ACC112 (cell line): ENCODE results near the gene EIF5AL1.
"Not testable (repeated sequence)": the region's sequence is repeated elsewhere in the genome, so short reads cannot be mapped to it uniquely, and the experiment has no call there.

Experiments
- H2AFZ ChIP-seq: fragments of 200-600 bp; sonication (generic); one replicate; pipeline ENCODE4 v1.6.0; 2017; ENCODE audit warnings: antibody characterized with exemption, low read length; ENCODE audit not compliant: unreplicated experiment
- H3K27ac ChIP-seq: fragments of 200-600 bp; sonication (generic); 2 replicates; pipeline ENCODE4 v1.5.1; 2014; ENCODE audit warnings: low read depth, mild to moderate bottlenecking, antibody characterized with exemption, low read length, moderate library complexity
- H3K27me3 ChIP-seq: fragments of 200-600 bp; sonication (generic); 2 replicates; pipeline ENCODE4 v1.6.1; 2014; ENCODE audit warnings: mild to moderate bottlenecking, antibody characterized with exemption, low read length, moderate library complexity, mixed read lengths; ENCODE audit not compliant: insufficient read depth
- H3K36me3 ChIP-seq: fragments of 200-600 bp; sonication (generic); 2 replicates; pipeline ENCODE4 v1.6.1; 2016; ENCODE audit warnings: mild to moderate bottlenecking, antibody characterized with exemption, low read length, moderate library complexity, mixed read lengths; ENCODE audit not compliant: insufficient read depth
- H3K4me1 ChIP-seq: fragments of 200-600 bp; sonication (generic); one replicate; pipeline ENCODE4 v1.6.1; 2016; ENCODE audit warnings: low read length, mixed read lengths; ENCODE audit not compliant: insufficient read depth, unreplicated experiment, control insufficient read depth
- H3K4me3 ChIP-seq: fragments of 200-600 bp; sonication (generic); 2 replicates; pipeline ENCODE4 v1.5.1; 2014; ENCODE audit warnings: mild to moderate bottlenecking, low read depth, low read length
- H3K79me2 ChIP-seq: fragments of 200-600 bp; sonication (generic); one replicate; pipeline ENCODE4 v1.6.0; 2016; ENCODE audit warnings: low read length; ENCODE audit not compliant: control insufficient read depth, unreplicated experiment, insufficient read depth

Gene EIF5AL1

GRCh38 chr10:79533903-79534175, 21.5 kb downstream of the EIF5AL1 start:
- H3K4me3 ChIP-seq, H3K79me2 ChIP-seq, H3K27ac ChIP-seq, H3K4me1 ChIP-seq, H3K27me3 ChIP-seq, H3K36me3 ChIP-seq, H2AFZ ChIP-seq: not testable (repeated sequence)

GRCh38 chr10:79538311-79538710, 26.0 kb downstream of the EIF5AL1 start:
- H3K27me3 ChIP-seq, H3K36me3 ChIP-seq, H3K4me1 ChIP-seq, H3K27ac ChIP-seq, H3K4me3 ChIP-seq, H3K79me2 ChIP-seq, H2AFZ ChIP-seq: not testable (repeated sequence)

- not testable (repeated sequence) for H3K79me2 ChIP-seq
Observed at GRCh38 chr10:79540930-79541329, 28.6 kb downstream of the EIF5AL1 start.

GRCh38 chr10:79542626-79543025, 30.3 kb downstream of the EIF5AL1 start:
- Histone ChIP-seq H3K4me3 (no peak overlapping the region), H3K27me3 (peaks cover 21% of the 10 kb centered on the region; the same call in 1 of the 2 replicates), H3K36me3 (no peaks in the 10 kb centered on the region), H3K4me1 (no peaks in the 10 kb centered on the region), H2AFZ (no peak overlapping the region), H3K79me2 (no peaks in the 10 kb centered on the region), H3K27ac (no peak overlapping the region)

More at GRCh38 chr10:79540930-79541329, 28.6 kb downstream of the EIF5AL1 start:
- not testable (repeated sequence) for H3K4me3 ChIP-seq, H3K36me3 ChIP-seq, H2AFZ ChIP-seq, H3K27ac ChIP-seq, H3K4me1 ChIP-seq
- peaks cover 13% of the 10 kb centered on the region; the same call in 1 of the 2 replicates for H3K27me3 ChIP-seq

GRCh38 chr10:79544408-79544807, 32.1 kb downstream of the EIF5AL1 start:
- H3K4me1 ChIP-seq, H3K79me2 ChIP-seq, H2AFZ ChIP-seq, H3K27ac ChIP-seq, H3K36me3 ChIP-seq, H3K4me3 ChIP-seq: not testable (repeated sequence)
- peaks cover 37% of the 10 kb centered on the region; the same call in 1 of the 2 replicates for H3K27me3 ChIP-seq

GRCh38 chr10:79544926-79545659, 32.8 kb downstream of the EIF5AL1 start:
- H3K27ac ChIP-seq, H3K79me2 ChIP-seq, H3K4me1 ChIP-seq, H3K36me3 ChIP-seq, H3K4me3 ChIP-seq, H2AFZ ChIP-seq: not testable (repeated sequence)
- peaks cover 40% of the 10 kb centered on the region; the same call in 1 of the 2 replicates for H3K27me3 ChIP-seq

- H3K79me2 ChIP-seq, H3K4me1 ChIP-seq, H3K27ac ChIP-seq, H3K36me3 ChIP-seq, H3K4me3 ChIP-seq, H2AFZ ChIP-seq: not testable (repeated sequence)
- H3K27me3 ChIP-seq = peaks cover 54% of the 10 kb centered on the region; the same call in 1 of the 2 replicates
Observed at GRCh38 chr10:79547128-79547527, 34.8 kb downstream of the EIF5AL1 start.

- Histone ChIP-seq H2AFZ (no peak overlapping the region), H3K79me2 (no peaks in the 10 kb centered on the region), H3K27me3 (peaks cover 58% of the 10 kb centered on the region; the same call in 1 of the 2 replicates), H3K27ac (no peak overlapping the region), H3K36me3 (no peaks in the 10 kb centered on the region), H3K4me3 (no peak overlapping the region), H3K4me1 (no peaks in the 10 kb centered on the region)
Observed at GRCh38 chr10:79547973-79548372, 35.6 kb downstream of the EIF5AL1 start.

GRCh38 chr10:79552143-79552542, 39.8 kb downstream of the EIF5AL1 start:
- H3K4me1 ChIP-seq = no peaks in the 10 kb centered on the region
- no peak overlapping the region for H3K4me3 ChIP-seq
- no peaks in the 10 kb centered on the region for H3K36me3 ChIP-seq
- H3K79me2 ChIP-seq = no peaks in the 10 kb centered on the region
- H3K27ac ChIP-seq = no peak overlapping the region
- H3K27me3 ChIP-seq = peaks cover 43% of the 10 kb centered on the region; the same call in 1 of the 2 replicates
- no peak overlapping the region for H2AFZ ChIP-seq

- no peak overlapping the region for H3K4me3 ChIP-seq
- H2AFZ ChIP-seq = no peak overlapping the region
- peaks cover 17% of the 10 kb centered on the region; the same call in 1 of the 2 replicates for H3K27me3 ChIP-seq
- H3K27ac ChIP-seq = no peak overlapping the region
- H3K36me3 ChIP-seq = no peaks in the 10 kb centered on the region
- H3K4me1 ChIP-seq = no peaks in the 10 kb centered on the region
- no peaks in the 10 kb centered on the region for H3K79me2 ChIP-seq
Observed at GRCh38 chr10:79555354-79556309, 43.3 kb downstream of the EIF5AL1 start.

- peaks cover 14% of the 10 kb centered on the region; the same call in 1 of the 2 replicates for H3K27me3 ChIP-seq
- not testable (repeated sequence) for H2AFZ ChIP-seq, H3K27ac ChIP-seq, H3K36me3 ChIP-seq, H3K4me3 ChIP-seq, H3K79me2 ChIP-seq, H3K4me1 ChIP-seq
Observed at GRCh38 chr10:79556961-79557360, 44.6 kb downstream of the EIF5AL1 start.
